Measurements from ENCODE around the gene MAPK8IP3. TPM values are rescaled to one million over a fixed set of nuclear protein-coding genes. Genes with fewer than 3 reads are reported as not detected.
"Not testable (repeated sequence)": the region's sequence is repeated elsewhere in the genome, so short reads cannot be mapped to it uniquely, and the experiment has no call there.

The MAPK8IP3 gene
- total RNA-seq, 1 donor from 2014 or later = 41.0 TPM

DNA sequence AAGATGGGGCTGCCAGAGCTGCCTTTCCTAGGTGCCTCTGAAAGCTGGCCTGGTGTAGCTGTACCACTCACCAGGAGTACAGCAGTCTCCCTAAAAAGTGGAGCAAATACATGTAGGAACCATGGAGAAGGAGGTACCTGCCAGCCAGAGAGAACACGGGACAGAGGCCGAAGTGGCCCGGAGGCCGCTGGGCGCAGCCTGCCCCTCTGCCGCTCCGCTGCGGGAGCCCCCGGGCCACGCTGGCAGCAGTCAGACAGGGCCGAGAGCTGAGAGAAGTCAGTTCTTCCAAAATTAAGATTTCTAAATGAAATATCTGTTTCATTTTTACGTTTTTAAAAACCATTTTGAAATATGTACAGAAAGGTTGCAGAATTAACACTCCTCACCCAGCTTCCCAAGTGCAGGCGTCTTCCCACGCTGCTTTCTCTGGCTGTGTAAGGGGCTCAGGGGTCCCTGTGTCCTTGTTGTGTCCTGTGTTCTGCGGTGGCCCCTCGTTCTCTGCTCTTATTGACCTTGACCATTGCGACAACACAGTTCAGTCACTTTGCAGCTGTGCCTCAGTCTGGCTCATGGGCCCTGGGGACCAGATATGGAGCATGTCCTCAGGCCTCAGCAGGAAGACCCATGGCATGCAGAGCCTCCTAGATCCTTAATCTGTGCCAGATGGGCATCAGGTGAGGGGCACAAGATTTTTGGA lies 5.0 kb downstream of the MAPK8IP3 start:
- DNase-seq = no peak

- DNase-seq = peak; percentile 61
Observed at GRCh38 chr16:1712791-1713261, 6.8 kb downstream of the MAPK8IP3 start.

DNA sequence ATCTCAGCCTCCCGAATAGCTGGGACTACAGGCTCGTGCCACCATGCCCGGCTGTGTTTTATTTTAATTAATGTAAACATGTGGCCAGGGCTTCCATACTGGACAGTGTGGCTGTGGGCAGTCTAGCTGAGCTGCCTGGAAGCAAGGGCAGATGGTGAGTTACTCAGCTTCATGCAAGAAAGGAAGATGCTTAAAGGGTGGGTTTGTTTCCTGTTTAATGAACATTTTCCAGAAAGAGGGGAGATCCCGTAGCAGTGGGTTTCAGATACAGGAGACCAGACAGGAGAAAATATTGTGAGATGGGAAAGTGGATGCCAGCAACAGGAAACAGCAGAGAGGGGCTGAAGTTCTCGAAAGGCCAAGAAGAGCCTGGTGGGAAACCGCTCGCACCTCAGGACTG lies 7.3 kb downstream of the MAPK8IP3 start:
- no peak for DNase-seq

- no peak for DNase-seq
Observed at GRCh38 chr16:1713933-1714332, 7.9 kb downstream of the MAPK8IP3 start.

DNA sequence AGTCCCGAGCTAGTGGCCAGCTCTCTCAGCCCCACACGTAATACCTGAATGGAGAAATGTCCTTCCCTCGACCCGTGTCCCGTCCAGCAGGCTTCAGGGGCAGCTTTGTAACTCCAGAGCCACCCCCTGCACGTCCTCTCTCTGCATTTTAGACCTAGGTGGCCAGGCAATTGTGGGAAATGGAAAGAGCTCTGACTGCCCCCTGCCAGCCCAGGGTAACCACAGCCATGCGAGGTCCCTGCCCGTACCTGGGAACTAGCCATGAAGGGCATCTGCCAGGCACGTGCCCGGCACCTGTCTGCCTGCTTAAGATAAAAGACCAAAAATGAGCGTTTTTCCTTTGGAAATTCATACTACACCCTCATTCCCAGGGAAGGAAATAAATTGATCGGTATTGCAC lies 9.2 kb downstream of the MAPK8IP3 start:
- DNase-seq = no peak

DNA sequence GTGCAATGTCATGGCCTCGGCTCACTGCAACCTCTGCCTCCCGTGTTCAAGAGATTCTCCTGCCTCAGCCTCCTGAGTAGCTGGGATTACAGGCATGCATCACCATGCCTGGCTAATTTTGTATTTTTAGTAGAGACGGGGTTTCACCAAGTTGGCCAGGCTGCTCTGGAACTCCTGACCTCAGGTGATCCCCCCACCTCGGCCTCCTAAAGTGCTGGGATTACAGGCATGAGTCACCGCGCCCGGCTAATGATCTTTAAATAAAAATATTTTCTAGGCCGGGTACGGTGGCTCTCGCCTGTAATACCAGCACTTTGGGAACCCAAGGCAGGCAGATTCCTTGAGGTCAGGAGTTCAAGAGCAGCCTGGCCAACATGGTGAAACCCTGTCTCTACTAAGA lies 12.2 kb downstream of the MAPK8IP3 start:
- DNase-seq = not testable (repeated sequence)

GRCh38 chr16:1719559-1720229 lies 13.7 kb downstream of the MAPK8IP3 start:
- DNase-seq = not testable (repeated sequence)

DNA sequence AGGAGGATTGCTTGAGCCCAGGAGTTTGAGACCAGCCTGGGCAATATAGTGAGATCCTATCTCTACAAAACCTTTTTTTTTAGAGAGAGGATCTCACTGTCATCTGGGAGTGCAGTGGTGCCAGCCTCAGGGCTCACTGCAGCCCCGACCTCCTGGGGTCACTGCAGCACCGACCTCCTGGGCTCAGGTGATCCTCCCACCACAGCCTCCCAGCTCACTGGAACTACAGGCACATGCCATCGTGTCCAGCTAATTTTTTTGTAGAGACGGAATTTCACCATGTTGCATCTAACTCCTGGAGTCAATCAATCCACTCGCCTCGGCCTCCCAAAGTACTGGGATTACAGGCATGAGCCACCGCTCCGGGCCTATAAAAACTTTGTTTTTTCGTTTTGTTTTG lies 15.4 kb downstream of the MAPK8IP3 start:
- no peak for DNase-seq

DNA sequence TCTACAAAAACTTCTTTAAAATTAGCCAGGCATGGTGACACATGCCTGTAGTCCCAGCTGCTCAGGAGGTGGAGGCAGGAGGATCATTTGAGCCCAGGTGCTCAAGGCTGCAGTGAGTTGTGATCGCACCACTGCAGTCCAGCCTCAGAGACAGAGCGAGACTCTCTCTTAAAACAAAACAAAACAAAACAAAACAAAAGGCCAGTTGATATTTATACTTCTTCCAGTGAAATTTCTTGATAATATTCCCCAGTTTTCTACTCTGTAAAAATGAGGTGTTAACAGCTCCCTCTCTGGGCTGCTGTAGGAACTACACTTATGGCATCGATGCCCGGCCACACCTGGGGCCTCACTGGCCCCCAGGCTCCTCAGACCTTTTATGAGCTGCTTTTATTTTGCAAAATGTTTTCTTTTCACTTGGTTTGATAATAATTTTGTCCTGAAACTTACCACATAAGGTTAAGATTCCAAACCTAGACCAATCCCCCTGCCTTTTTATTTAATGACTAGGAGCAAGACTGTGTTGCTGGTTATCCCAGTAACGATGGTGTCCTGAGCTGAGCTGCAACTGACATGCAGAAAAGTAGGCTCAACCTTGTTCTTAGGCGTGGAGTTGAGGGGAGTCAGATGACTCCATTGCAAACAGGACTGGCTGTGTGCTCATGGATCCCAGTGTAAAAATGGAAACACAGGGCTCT lies 17.6 kb downstream of the MAPK8IP3 start:
- peak; percentile 73 for DNase-seq

GRCh38 chr16:1724491-1724890 lies 18.5 kb downstream of the MAPK8IP3 start:
- DNase-seq = no peak

GRCh38 chr16:1726661-1727502 lies 20.9 kb downstream of the MAPK8IP3 start:
- no peak for DNase-seq

- DNase-seq = no peak
Observed at GRCh38 chr16:1727651-1728624, 21.9 kb downstream of the MAPK8IP3 start.

DNA sequence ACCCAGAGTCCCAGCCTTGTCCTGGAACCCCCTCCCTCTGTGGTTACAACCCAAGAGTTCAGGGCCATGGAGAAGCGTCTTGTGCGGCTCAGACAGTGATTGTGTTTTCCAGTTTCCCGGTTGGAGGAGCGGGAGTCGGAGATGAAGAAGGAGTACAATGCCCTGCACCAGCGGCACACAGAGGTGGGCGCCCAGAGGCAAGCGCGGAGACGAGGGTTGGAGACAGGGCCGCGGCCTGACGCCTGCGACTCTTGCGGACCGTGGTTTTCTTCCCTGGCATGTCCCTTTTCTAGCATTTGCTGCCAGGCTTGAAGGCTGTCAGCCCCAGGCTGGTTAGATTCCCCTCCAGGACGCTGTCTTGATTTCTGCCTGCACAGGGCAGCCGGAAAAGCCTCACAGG lies 23.0 kb downstream of the MAPK8IP3 start:
- no peak for DNase-seq

GRCh38 chr16:1729445-1729844 lies 23.4 kb downstream of the MAPK8IP3 start:
- no peak for DNase-seq

DNA sequence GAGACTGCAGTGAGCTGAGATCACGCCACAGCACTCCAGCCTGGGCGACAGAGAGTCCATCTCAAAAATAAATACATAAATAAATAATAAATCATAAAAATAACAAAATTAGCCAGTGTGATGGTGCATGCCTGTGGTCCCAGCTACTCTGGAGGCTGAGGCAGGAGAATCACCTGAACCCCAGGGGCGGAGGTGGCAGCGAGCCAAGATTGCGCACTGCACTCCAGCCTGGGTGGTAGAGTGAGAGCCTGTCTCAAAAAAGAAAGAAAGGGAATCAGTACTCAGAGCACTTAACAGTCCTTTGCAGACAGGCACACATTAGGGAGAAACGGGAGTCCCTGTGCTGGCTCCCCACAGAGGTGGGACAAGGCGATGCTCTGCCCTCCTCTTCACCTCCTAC lies 25.1 kb downstream of the MAPK8IP3 start:
- no peak for DNase-seq

GRCh38 chr16:1731603-1732002 lies 25.6 kb downstream of the MAPK8IP3 start:
- no peak for DNase-seq

DNA sequence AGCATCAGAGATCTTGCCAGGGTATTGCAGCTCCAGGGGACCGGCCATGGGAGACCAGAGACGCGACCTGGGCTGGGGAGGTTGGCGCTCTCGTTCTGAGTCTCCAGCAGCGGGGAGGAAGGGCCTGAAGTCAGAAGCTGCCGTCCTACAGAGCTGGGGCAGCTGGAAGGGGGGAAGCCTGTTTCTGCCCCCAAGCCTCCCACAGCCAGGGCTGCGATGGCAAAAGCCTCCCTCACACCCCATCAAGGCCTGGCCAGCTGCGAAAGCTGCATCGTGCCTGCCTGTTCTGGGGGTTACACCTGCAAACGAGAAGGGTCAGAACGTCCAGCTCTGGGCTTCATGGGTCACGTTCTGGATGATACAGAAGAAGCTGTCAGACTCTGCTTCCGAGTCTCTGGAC lies 26.1 kb downstream of the MAPK8IP3 start:
- no peak for DNase-seq

DNA sequence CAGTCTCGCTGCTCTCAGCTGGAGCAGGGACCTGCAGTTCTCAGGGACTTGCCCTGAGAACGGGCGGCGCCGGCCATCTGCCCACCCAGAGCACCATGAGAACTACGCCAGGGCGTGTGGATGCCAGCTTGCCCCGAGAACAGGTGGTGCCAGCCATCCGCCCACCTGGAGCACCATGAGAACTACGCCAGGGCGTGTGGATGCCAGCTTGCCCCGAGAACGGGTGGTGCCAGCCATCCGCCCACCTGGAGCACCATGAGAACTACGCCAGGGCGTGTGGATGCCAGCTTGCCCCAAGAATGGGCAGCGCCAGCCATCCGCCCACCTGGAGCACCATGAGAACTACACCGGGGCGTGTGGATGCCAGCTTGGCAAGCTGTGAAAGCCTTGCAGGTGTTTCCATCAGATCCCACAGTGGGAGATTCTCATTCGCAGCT lies 26.6 kb downstream of the MAPK8IP3 start:
- not testable (repeated sequence) for DNase-seq

DNA sequence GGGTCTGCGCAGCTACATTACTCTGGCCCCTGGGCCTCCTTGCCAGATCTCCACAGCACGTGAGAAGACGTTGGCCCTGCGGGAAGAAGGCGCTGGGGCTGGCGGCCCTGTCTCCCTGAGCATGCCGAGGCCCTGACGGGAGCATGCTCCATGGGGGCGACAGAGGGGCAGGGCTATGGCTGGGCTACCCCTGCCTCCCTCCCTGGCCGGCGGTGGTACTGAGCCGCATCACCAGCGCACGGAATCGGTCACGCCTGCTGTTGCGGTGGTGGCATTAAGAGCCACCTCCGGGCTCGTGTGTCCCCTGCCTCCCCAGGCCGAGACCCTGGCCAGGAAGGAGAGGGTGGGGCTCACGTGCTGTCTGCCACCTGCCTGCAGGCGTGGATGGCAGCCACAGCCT lies 28.1 kb downstream of the MAPK8IP3 start:
- DNase-seq = no peak

DNA sequence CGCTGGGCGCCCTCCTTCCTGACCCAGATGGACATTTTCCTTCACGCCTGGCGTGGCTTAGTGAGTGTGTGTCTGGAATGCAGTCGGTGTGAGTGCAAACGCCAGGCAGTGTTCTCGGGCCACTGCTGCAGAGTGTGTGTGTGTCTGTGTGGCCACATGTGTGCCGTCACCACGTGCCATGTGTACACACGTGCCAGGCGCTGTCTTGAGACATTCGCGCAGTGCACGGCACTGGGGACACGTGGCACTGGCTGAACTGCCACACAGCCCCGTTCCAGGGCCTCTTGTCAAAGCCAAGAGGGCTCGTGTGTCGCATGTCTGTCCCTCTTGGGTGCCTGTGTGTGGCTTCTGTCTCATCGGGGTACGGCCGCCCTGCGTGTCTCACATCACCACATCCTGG lies 28.8 kb downstream of the MAPK8IP3 start:
- DNase-seq = no peak

DNA sequence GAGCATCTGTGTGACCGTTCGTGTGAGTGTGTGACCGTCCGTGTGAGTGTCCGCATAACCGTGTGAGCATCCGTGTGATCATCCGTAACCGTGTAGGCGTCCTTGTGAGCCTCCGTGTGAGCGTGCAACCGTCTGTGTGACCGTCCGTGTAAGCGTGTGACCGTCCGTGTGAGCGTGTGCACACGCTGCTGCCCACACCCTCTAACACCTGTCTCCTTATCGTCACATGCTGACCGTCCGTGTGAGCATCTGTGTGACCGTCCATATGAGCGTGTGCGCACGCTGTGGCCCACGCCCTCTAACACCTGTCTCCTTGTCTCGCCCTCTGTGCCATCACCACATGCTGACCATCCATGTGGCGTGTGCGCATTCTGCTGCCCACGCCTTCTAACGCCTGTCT lies 34.2 kb downstream of the MAPK8IP3 start:
- no peak for DNase-seq

All from dermis blood vessel endothelial cell (primary cell).